SK-N-SH (cell line): ENCODE results near the gene SMIM10L1. TPM values are rescaled to one million over a fixed set of nuclear protein-coding genes. Genes with fewer than 3 reads are reported as not detected.

ENCODE experiments used
- CTCF ChIA-PET: fragments of 300-600, 350-600 bp; formaldehyde crosslinking; extraction: SDS; loops from one replicate; lab custom pipeline; 2021; lab: Yijun Ruan, JAX
- POLR2A ChIA-PET: fragments of 350-600 bp; sonication (Branson Sonifier 250); formaldehyde crosslinking; extraction: SDS; loops from one replicate; lab custom pipeline; 2020; ENCODE audit warnings: antibody characterized with exemption, inconsistent platforms; lab: Yijun Ruan, JAX
- DNase-seq: peaks from one replicate; pipeline ENCODE4 v3.0.0; 2012
- H2AFZ ChIP-seq: fragments of 200-600 bp; sonication (generic); 2 replicates; pipeline ENCODE4 v1.8.1; 2016; ENCODE audit warnings: antibody characterized with exemption, mild to moderate bottlenecking, low read depth
- H3F3A ChIP-seq: fragments of 200-600 bp; sonication (generic); replicated peaks from 2 replicates; pipeline ENCODE3; 2016; ENCODE audit warnings: antibody characterized with exemption, mild to moderate bottlenecking; ENCODE audit not compliant: insufficient read depth
- H3K27ac ChIP-seq, 2 experiments: fragments of 200-500 bp in 1 of 2; fragments of 200-600 bp in 1 of 2; sonication (Bioruptor generic) in 1 of 2; sonication (generic), shearing (Covaris generic) in 1 of 2; 2 replicates each; pipeline versions ENCODE4 v1.5.1 to v1.6.1; 2014 to 2016; ENCODE audit warnings: low read depth in 2 of 2, inconsistent platforms in 1 of 2, low read length in 1 of 2, mild to moderate bottlenecking in 1 of 2, mixed read lengths in 1 of 2
- H3K27me3 ChIP-seq: fragments of 200-600 bp; sonication (generic), shearing (Covaris generic); 2 replicates; pipeline ENCODE4 v1.6.1; 2016; ENCODE audit warnings: mixed run types; ENCODE audit not compliant: insufficient read depth
- H3K36me3 ChIP-seq, 2 experiments: fragments of 200-500 bp in 1 of 2; fragments of 200-600 bp in 1 of 2; sonication (Bioruptor generic) in 1 of 2; sonication (generic) in 1 of 2; replicated peaks in 1 of 2; 2 replicates each; pipeline versions ENCODE3 to v1.5.1; 2014 to 2016; ENCODE audit warnings: low read length in 1 of 2, mild to moderate bottlenecking in 1 of 2; ENCODE audit not compliant: insufficient read depth in 2 of 2, control insufficient read depth in 1 of 2
- H3K4me1 ChIP-seq, 2 experiments: fragments of 200-500 bp in 1 of 2; fragments of 200-600 bp in 1 of 2; sonication (Bioruptor generic) in 1 of 2; sonication (generic), shearing (Covaris generic) in 1 of 2; 2 replicates each; pipeline versions ENCODE4 v1.5.1 to v1.6.1; 2014 to 2016; ENCODE audit warnings: low read depth in 1 of 2, low read length in 1 of 2, mixed run types in 1 of 2; ENCODE audit not compliant: insufficient read depth in 2 of 2, control insufficient read depth in 1 of 2
- H3K4me2 ChIP-seq: fragments of 200-600 bp; sonication (generic), shearing (Covaris generic); 2 replicates; pipeline ENCODE4 v1.6.1; 2017; ENCODE audit warnings: mixed run types
- H3K4me3 ChIP-seq, 2 experiments: fragments of 200-500 bp in 1 of 2; fragments of 200-600 bp in 1 of 2; sonication (Bioruptor generic) in 1 of 2; sonication (generic), shearing (Covaris generic) in 1 of 2; 2 replicates each; pipeline versions ENCODE4 v1.5.1 to v1.8.1; 2014 to 2016; ENCODE audit warnings: low read depth in 2 of 2, inconsistent platforms in 1 of 2, low read length in 1 of 2, mild to moderate bottlenecking in 1 of 2, mixed read lengths in 1 of 2, moderate library complexity in 1 of 2
- H3K79me2 ChIP-seq: fragments of 200-600 bp; sonication (generic); 2 replicates; pipeline ENCODE4 v1.8.1; 2017; ENCODE audit warnings: mild to moderate bottlenecking; ENCODE audit not compliant: insufficient read depth
- H3K9ac ChIP-seq: fragments of 200-600 bp; sonication (generic); 2 replicates; pipeline ENCODE4 v1.6.1; 2017; ENCODE audit warnings: mixed run types
- H3K9me2 ChIP-seq: fragments of 200-600 bp; sonication (generic); 2 replicates; pipeline ENCODE4 v1.6.1; 2017; ENCODE audit warnings: mixed run types
- H3K9me3 ChIP-seq: fragments of 200-600 bp; sonication (generic); 2 replicates; pipeline ENCODE4 v1.6.1; 2017; ENCODE audit warnings: mixed run types, mild to moderate bottlenecking, moderate library complexity
- H4K20me1 ChIP-seq: fragments of 200-600 bp; sonication (generic); 2 replicates; pipeline ENCODE4 v1.6.1; 2017; ENCODE audit warnings: mild to moderate bottlenecking, mixed run types; ENCODE audit not compliant: insufficient read depth
- CHD2 ChIP-seq: fragments of 150-350 bp; IDR thresholded peaks from 2 replicates; pipeline ENCODE4 v1.6.1; 2018; ENCODE audit warnings: low read length; ENCODE audit not compliant: partially characterized antibody
- FOSL2 ChIP-seq: IDR thresholded peaks from 2 replicates; pipeline ENCODE4 v1.4.0; 2012; ENCODE audit warnings: low read depth, mild to moderate bottlenecking, moderate library complexity, borderline replicate concordance
- FOXJ3 ChIP-seq: sonication (generic); formaldehyde crosslinking; IDR thresholded peaks from 2 replicates; pipeline ENCODE4 v1.5.1; 2020; ENCODE audit warnings: mild to moderate bottlenecking, missing genetic modification reagents
- FOXM1 ChIP-seq: IDR thresholded peaks from 2 replicates; pipeline ENCODE4 v1.4.0; 2012; ENCODE audit warnings: low read depth, mild to moderate bottlenecking
- GABPA ChIP-seq: IDR thresholded peaks from 2 replicates; pipeline ENCODE4 v1.4.0; 2012; ENCODE audit warnings: low read depth, mild to moderate bottlenecking
- GATA2 ChIP-seq: sonication (generic); formaldehyde crosslinking; IDR thresholded peaks from 2 replicates; pipeline ENCODE4 v1.5.0; 2020; ENCODE audit warnings: mild to moderate bottlenecking, missing genetic modification reagents
- MEF2A ChIP-seq: IDR thresholded peaks from 2 replicates; pipeline ENCODE4 v1.4.0; 2012; ENCODE audit warnings: low read depth, borderline replicate concordance
- MXI1 ChIP-seq: IDR thresholded peaks from 2 replicates; pipeline ENCODE4 v1.6.1; 2012; ENCODE audit warnings: mild to moderate bottlenecking, low read depth, low read length, improper control_type of control experiment
- NFIC ChIP-seq: IDR thresholded peaks from 2 replicates; pipeline ENCODE4 v1.4.0; 2012; ENCODE audit warnings: borderline replicate concordance
- NRF1 ChIP-seq: IDR thresholded peaks from 2 replicates; pipeline ENCODE4 v1.6.1; 2012; ENCODE audit warnings: low read depth, mild to moderate bottlenecking, low read length
- POLR2AphosphoS5 ChIP-seq: IDR thresholded peaks from 2 replicates; pipeline ENCODE4 v1.6.1; 2012; ENCODE audit warnings: low read depth, low read length
- RAD21 ChIP-seq: IDR thresholded peaks from 2 replicates; pipeline ENCODE4 v1.6.1; 2012; ENCODE audit warnings: mild to moderate bottlenecking, low read length
- RXRA ChIP-seq: IDR thresholded peaks from 2 replicates; pipeline ENCODE4 v1.4.0; 2012; ENCODE audit warnings: low read depth, mild to moderate bottlenecking, borderline replicate concordance
- SIN3A ChIP-seq: IDR thresholded peaks from 2 replicates; pipeline ENCODE4 v1.6.1; 2012; ENCODE audit warnings: low read depth, mild to moderate bottlenecking, low read length, moderate library complexity, borderline replicate concordance
- SMC3 ChIP-seq: IDR thresholded peaks from 2 replicates; pipeline ENCODE4 v1.6.1; 2012; ENCODE audit warnings: low read depth, low read length, improper control_type of control experiment
- TAF1 ChIP-seq: IDR thresholded peaks from 2 replicates; pipeline ENCODE4 v1.6.1; 2012; ENCODE audit warnings: low read depth, mild to moderate bottlenecking, low read length, moderate library complexity, borderline replicate concordance
- TCF12 ChIP-seq: IDR thresholded peaks from 2 replicates; pipeline ENCODE4 v1.4.0; 2012
- TEAD4 ChIP-seq: IDR thresholded peaks from 2 replicates; pipeline ENCODE4 v1.4.0; 2012; ENCODE audit warnings: mild to moderate bottlenecking, borderline replicate concordance; ENCODE audit not compliant: insufficient read depth
- WGBS: methylation state at CpG from one replicate; pipeline ENCODE4 v1.1.6; 2017; ENCODE audit warnings: low lambda C conversion rate; 5-methylcytosine and 5-hydroxymethylcytosine counted together
- polyA plus RNA-seq, 3 experiments: library from polyadenylated mRNA; depleted of rRNA; stranded (reverse); fragments of >200 nt; gene quantifications; 2 replicates each; pipeline ENCODE4 v1.2.3, GENCODE V29; 2012
- TF ChIP-seq, protein P1 (sequence below): IDR thresholded peaks from 2 replicates; pipeline ENCODE4 v1.6.1; 2012; ENCODE audit warnings: mild to moderate bottlenecking, low read depth, low read length, moderate library complexity
- TF ChIP-seq, protein P2 (sequence below): fragments of 150-350 bp; IDR thresholded peaks from 2 replicates; pipeline ENCODE4 v1.6.1; 2016; ENCODE audit warnings: mild to moderate bottlenecking, low read depth, low read length
- TF ChIP-seq, protein P3 (sequence below): IDR thresholded peaks from 2 replicates; pipeline ENCODE4; 2012
- TF ChIP-seq, protein P4 (sequence below): fragments of 200-600 bp; sonication (generic); IDR thresholded peaks from 2 replicates; pipeline ENCODE4 v1.6.1; 2017; ENCODE audit warnings: antibody characterized with exemption, mild to moderate bottlenecking, moderate library complexity
- TF ChIP-seq, protein P5 (sequence below): IDR thresholded peaks from 2 replicates; pipeline ENCODE4 v1.4.0; 2012; ENCODE audit warnings: low read depth

Gene SMIM10L1
- polyA plus RNA-seq (2012; rRNA removed) = 3.5 and 4.3 TPM in 2 replicates
- 4.9 and 6.2 TPM in 2 replicates for polyA plus RNA-seq (2012; cell fraction: cytosol; rRNA removed)
- polyA plus RNA-seq (2012; cell fraction: nucleus; rRNA removed) = 2.3 and 3.7 TPM in 2 replicates

DNA sequence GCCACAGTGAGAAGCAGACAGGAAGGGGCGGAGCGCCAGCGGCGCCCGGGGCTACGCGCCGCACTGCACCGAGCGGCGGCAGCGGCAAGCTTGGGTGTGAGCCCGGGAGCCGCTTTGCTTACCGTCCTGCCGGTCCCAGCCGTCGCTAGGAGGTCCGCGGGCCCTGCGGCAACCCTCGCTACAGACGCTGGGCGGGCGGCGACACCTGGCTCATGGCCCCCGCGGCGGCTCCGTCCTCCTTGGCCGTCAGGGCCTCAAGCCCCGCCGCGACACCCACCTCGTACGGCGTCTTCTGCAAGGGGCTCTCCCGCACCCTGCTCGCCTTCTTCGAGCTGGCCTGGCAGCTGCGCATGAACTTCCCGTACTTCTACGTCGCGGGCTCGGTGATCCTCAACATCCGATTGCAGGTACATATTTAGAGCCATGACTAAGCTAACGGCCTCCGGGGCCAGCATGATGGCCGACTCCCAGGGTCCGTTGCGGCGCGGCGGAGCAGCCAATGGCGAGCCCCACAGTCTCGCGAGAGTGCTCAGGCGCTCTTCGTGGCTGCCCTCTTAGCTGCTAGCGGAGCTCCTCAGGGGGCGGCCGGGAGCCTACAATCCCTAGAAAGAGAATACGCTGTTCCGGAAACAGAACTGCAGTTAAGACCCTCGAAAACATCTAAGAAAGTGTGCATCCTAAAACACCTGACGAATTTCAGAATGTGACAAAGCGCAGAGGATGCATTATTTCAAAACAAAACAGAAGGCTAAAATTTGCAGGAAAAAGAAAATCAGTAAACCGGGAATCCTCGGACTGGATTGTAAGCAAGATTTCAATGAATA lies at the start of gene SMIM10L1:
TSS of gene SMIM10L1 (plus strand) at position 50 of the 824 bp plus-strand sequence. CDS start at position 213, 163 bp downstream.
- under 1% methylated on average over 36 of the region's 70 CpGs for WGBS
- Histone ChIP-seq H3K27me3 (no peaks in the 10 kb centered on the region), H3K79me2 (peaks cover 92% of the 10 kb centered on the region), H3K9ac (peak within 1 kb of the TSS; percentile 73), H3K27ac (peak within 1 kb of the TSS; percentile 76 to 98), H3K4me1 (peaks cover 17 to 23% of the 10 kb centered on the region in 2 experiments; a peak in 3 of 4 replicates), H3K4me3 (peak within 1 kb of the TSS; percentile 67 to 94), H3K36me3 (peaks cover 15 to 23% of the 10 kb centered on the region in 2 experiments), H3K9me2 (no peaks in the 10 kb centered on the region), H3K4me2 (peak within 1 kb of the TSS; percentile 79), H3K9me3 (no peaks in the 10 kb centered on the region), H2AFZ (peak within 1 kb of the TSS; percentile 90), H3F3A (peaks cover 3% of the 10 kb centered on the region), H4K20me1 (peaks cover 21% of the 10 kb centered on the region; the same call in 1 of the 2 replicates)
- ChIA-PET CTCF (interaction anchor here (0.6 to 1.1 kb wide), 6 partner anchors 9 to 432 kb away, joined by 3 read pairs; no protein-coding TSS in a partner anchor), POLR2A (interaction anchor here (0.6 to 1.9 kb wide), 9 partner anchors 9 to 557 kb away, joined by 3 to 7 read pairs (median 3); partner anchors contain the start of gene TAS2R20)
- DNase-seq = peak; percentile 89
- TF ChIP-seq TEAD4 = no peak
- no peak for TF ChIP-seq FOXJ3 (CRISPR knock-in tag)
- TF ChIP-seq SIN3A = peak; percentile 95; the same call in 1 of the 2 replicates
- TF ChIP-seq GATA2 (CRISPR knock-in tag) = no peak
- no peak; the same call in 1 of the 2 replicates for TF ChIP-seq NFIC
- TF ChIP-seq MEF2A = no peak
- no peak; the same call in 1 of the 2 replicates for TF ChIP-seq MXI1
- TF ChIP-seq POLR2AphosphoS5 = peak; percentile 83
- TF ChIP-seq TAF1 = peak; percentile 82
- TF ChIP-seq FOSL2 = peak; percentile 11; the same call in 1 of the 2 replicates
- TF ChIP-seq, protein P1, sequence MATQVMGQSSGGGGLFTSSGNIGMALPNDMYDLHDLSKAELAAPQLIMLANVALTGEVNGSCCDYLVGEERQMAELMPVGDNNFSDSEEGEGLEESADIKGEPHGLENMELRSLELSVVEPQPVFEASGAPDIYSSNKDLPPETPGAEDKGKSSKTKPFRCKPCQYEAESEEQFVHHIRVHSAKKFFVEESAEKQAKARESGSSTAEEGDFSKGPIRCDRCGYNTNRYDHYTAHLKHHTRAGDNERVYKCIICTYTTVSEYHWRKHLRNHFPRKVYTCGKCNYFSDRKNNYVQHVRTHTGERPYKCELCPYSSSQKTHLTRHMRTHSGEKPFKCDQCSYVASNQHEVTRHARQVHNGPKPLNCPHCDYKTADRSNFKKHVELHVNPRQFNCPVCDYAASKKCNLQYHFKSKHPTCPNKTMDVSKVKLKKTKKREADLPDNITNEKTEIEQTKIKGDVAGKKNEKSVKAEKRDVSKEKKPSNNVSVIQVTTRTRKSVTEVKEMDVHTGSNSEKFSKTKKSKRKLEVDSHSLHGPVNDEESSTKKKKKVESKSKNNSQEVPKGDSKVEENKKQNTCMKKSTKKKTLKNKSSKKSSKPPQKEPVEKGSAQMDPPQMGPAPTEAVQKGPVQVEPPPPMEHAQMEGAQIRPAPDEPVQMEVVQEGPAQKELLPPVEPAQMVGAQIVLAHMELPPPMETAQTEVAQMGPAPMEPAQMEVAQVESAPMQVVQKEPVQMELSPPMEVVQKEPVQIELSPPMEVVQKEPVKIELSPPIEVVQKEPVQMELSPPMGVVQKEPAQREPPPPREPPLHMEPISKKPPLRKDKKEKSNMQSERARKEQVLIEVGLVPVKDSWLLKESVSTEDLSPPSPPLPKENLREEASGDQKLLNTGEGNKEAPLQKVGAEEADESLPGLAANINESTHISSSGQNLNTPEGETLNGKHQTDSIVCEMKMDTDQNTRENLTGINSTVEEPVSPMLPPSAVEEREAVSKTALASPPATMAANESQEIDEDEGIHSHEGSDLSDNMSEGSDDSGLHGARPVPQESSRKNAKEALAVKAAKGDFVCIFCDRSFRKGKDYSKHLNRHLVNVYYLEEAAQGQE = no peak
- TF ChIP-seq, protein P2, sequence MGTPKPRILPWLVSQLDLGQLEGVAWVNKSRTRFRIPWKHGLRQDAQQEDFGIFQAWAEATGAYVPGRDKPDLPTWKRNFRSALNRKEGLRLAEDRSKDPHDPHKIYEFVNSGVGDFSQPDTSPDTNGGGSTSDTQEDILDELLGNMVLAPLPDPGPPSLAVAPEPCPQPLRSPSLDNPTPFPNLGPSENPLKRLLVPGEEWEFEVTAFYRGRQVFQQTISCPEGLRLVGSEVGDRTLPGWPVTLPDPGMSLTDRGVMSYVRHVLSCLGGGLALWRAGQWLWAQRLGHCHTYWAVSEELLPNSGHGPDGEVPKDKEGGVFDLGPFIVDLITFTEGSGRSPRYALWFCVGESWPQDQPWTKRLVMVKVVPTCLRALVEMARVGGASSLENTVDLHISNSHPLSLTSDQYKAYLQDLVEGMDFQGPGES = no peak
- TF ChIP-seq RAD21 = no peak
- TF ChIP-seq, protein P3, sequence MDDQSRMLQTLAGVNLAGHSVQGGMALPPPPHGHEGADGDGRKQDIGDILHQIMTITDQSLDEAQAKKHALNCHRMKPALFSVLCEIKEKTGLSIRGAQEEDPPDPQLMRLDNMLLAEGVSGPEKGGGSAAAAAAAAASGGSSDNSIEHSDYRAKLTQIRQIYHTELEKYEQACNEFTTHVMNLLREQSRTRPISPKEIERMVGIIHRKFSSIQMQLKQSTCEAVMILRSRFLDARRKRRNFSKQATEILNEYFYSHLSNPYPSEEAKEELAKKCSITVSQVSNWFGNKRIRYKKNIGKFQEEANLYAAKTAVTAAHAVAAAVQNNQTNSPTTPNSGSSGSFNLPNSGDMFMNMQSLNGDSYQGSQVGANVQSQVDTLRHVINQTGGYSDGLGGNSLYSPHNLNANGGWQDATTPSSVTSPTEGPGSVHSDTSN = no peak
- TF ChIP-seq RXRA = no peak
- TF ChIP-seq, protein P4, sequence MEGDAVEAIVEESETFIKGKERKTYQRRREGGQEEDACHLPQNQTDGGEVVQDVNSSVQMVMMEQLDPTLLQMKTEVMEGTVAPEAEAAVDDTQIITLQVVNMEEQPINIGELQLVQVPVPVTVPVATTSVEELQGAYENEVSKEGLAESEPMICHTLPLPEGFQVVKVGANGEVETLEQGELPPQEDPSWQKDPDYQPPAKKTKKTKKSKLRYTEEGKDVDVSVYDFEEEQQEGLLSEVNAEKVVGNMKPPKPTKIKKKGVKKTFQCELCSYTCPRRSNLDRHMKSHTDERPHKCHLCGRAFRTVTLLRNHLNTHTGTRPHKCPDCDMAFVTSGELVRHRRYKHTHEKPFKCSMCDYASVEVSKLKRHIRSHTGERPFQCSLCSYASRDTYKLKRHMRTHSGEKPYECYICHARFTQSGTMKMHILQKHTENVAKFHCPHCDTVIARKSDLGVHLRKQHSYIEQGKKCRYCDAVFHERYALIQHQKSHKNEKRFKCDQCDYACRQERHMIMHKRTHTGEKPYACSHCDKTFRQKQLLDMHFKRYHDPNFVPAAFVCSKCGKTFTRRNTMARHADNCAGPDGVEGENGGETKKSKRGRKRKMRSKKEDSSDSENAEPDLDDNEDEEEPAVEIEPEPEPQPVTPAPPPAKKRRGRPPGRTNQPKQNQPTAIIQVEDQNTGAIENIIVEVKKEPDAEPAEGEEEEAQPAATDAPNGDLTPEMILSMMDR = 0 out of 2 replicates have a peak, but pooled peaks have one; percentile 16
- peak; percentile 45 for TF ChIP-seq GABPA
- TF ChIP-seq TCF12 = no peak
- no peak for TF ChIP-seq NRF1
- TF ChIP-seq CHD2 = peak; percentile 99
- TF ChIP-seq, protein P5, sequence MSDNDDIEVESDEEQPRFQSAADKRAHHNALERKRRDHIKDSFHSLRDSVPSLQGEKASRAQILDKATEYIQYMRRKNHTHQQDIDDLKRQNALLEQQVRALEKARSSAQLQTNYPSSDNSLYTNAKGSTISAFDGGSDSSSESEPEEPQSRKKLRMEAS = peak; percentile 30; the same call in 1 of the 2 replicates
- no peak for TF ChIP-seq SMC3
- TF ChIP-seq FOXM1 = 0 out of 2 replicates have a peak, but pooled peaks have one; percentile 44
